OCI-LY1 (cell line): ENCODE data around the gene CPLANE2.

Source experiments
- H2AFZ ChIP-seq: fragments of 200-600 bp; sonication (generic), shearing (Covaris generic); 2 replicates; pipeline ENCODE4 v1.6.0; 2014; ENCODE audit warnings: antibody characterized with exemption, mild to moderate bottlenecking, low read length
- H3F3A ChIP-seq: fragments of 200-600 bp; sonication (generic), shearing (Covaris generic); 2 replicates; pipeline ENCODE4 v1.6.0; 2014; ENCODE audit warnings: mild to moderate bottlenecking, antibody characterized with exemption, low read length, moderate library complexity; ENCODE audit not compliant: insufficient read depth
- H3K27ac ChIP-seq: fragments of 200-600 bp; sonication (generic); 2 replicates; pipeline ENCODE4 v1.5.1; 2014; ENCODE audit warnings: low read length, mixed run types, mild to moderate bottlenecking, low read depth; ENCODE audit not compliant: poor library complexity, severe bottlenecking
- H3K27me3 ChIP-seq: fragments of 200-600 bp; sonication (generic); 2 replicates; pipeline ENCODE4 v1.6.0; 2014; ENCODE audit warnings: antibody characterized with exemption, mild to moderate bottlenecking, low read length, moderate library complexity; ENCODE audit not compliant: insufficient read depth
- H3K36me3 ChIP-seq: fragments of 200-600 bp; sonication (generic); 2 replicates; pipeline ENCODE4 v1.6.1; 2014; ENCODE audit warnings: mild to moderate bottlenecking, antibody characterized with exemption, low read length, moderate library complexity, mixed read lengths; ENCODE audit not compliant: insufficient read depth
- H3K4me1 ChIP-seq: fragments of 200-600 bp; sonication (generic); 2 replicates; pipeline ENCODE4 v1.5.1; 2014; ENCODE audit warnings: mild to moderate bottlenecking, low read length, moderate library complexity; ENCODE audit not compliant: insufficient read depth, severe bottlenecking
- H3K4me2 ChIP-seq: fragments of 200-600 bp; sonication (generic), shearing (Covaris generic); 2 replicates; pipeline ENCODE4 v1.6.1; 2014; ENCODE audit warnings: low read length
- H3K4me3 ChIP-seq: fragments of 200-600 bp; sonication (generic); 2 replicates; pipeline ENCODE4 v1.5.1; 2014; ENCODE audit warnings: low read length, low read depth, mild to moderate bottlenecking, mixed read lengths; ENCODE audit not compliant: poor library complexity, severe bottlenecking
- H3K79me2 ChIP-seq: fragments of 200-600 bp; shearing (Covaris generic); 2 replicates; pipeline ENCODE4 v1.6.1; 2016; ENCODE audit warnings: mixed run types, low read length, mixed read lengths; ENCODE audit not compliant: insufficient read depth
- H3K9ac ChIP-seq: fragments of 200-600 bp; sonication (generic), shearing (Covaris generic); 2 replicates; pipeline ENCODE4 v1.6.1; 2014; ENCODE audit warnings: mild to moderate bottlenecking, low read length, mixed read lengths
- H3K9me2 ChIP-seq: fragments of 200-600 bp; sonication (generic), shearing (Covaris generic); 2 replicates; pipeline ENCODE4 v1.6.1; 2014; ENCODE audit warnings: low read depth, mild to moderate bottlenecking, low read length, mixed read lengths
- H3K9me3 ChIP-seq: fragments of 200-600 bp; shearing (Covaris generic); 2 replicates; pipeline ENCODE4 v1.6.1; 2014; ENCODE audit warnings: low read length, mixed read lengths
- H4K20me1 ChIP-seq: fragments of 200-600 bp; sonication (generic), shearing (Covaris generic); 2 replicates; pipeline ENCODE4 v1.6.0; 2016; ENCODE audit warnings: mild to moderate bottlenecking, low read length; ENCODE audit not compliant: insufficient read depth
- EZH2 ChIP-seq: fragments of 200-600 bp; sonication (generic), shearing (Covaris generic); IDR thresholded peaks from 2 replicates; pipeline ENCODE4 v1.8.0; 2017; ENCODE audit warnings: borderline replicate concordance, mixed run types, mild to moderate bottlenecking, antibody characterized with exemption, low read length, moderate library complexity, mixed read lengths
- TF ChIP-seq, protein P1 (sequence below): fragments of 200-600 bp; sonication (generic), shearing (Covaris generic); IDR thresholded peaks from 2 replicates; pipeline ENCODE4 v1.5.1; 2017; ENCODE audit warnings: mild to moderate bottlenecking, antibody characterized with exemption, low read length, moderate library complexity, mixed read lengths

CPLANE2 gene

DNA sequence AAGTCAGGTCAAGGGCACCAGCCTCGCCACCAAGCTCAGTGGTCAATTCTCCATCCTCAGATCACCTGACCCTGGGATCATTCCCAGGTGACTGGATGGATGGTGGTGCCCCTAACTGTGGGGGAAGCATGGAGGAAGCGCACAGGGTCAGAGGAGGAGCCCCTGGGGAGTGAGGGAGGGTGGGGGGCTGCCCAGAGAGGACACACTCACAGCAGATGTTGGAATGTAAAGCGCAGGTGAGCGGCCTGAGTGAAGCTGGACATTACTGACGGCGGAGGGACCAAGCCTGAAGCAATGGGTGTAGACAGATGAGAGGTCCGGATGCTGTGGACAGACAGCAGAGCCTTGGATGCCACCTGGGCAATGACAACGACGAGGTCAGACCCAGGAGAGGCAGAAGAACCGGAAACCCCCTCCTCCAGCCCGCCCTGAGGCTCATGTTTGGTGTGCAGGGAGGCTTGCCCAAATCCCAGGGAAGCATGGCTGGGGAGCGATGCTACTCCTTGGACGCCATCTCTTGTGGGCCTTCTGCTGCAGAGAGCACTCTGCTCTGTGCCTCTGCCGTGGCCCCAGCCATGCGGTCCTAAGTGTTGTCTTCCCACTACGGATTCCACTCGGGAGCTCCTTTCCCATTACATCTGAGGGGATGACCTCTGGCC, 5.7 kb upstream of the CPLANE2 start:
- no peak overlapping the region for H3K27ac ChIP-seq
- no peaks in the 10 kb centered on the region for H4K20me1 ChIP-seq
- H3K27me3 ChIP-seq: no peaks in the 10 kb centered on the region
- H3K9me2 ChIP-seq: no peaks in the 10 kb centered on the region
- H3K9ac ChIP-seq: no peak overlapping the region
- H3K4me3 ChIP-seq: no peak overlapping the region
- peaks cover 3% of the 10 kb centered on the region for H3K4me1 ChIP-seq
- H3K9me3 ChIP-seq: no peaks in the 10 kb centered on the region
- H3K36me3 ChIP-seq: peaks cover 8% of the 10 kb centered on the region; the same call in 1 of the 2 replicates
- TF ChIP-seq EZH2: no peak
- TF ChIP-seq, protein P1, sequence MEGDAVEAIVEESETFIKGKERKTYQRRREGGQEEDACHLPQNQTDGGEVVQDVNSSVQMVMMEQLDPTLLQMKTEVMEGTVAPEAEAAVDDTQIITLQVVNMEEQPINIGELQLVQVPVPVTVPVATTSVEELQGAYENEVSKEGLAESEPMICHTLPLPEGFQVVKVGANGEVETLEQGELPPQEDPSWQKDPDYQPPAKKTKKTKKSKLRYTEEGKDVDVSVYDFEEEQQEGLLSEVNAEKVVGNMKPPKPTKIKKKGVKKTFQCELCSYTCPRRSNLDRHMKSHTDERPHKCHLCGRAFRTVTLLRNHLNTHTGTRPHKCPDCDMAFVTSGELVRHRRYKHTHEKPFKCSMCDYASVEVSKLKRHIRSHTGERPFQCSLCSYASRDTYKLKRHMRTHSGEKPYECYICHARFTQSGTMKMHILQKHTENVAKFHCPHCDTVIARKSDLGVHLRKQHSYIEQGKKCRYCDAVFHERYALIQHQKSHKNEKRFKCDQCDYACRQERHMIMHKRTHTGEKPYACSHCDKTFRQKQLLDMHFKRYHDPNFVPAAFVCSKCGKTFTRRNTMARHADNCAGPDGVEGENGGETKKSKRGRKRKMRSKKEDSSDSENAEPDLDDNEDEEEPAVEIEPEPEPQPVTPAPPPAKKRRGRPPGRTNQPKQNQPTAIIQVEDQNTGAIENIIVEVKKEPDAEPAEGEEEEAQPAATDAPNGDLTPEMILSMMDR: no peak
- H3F3A ChIP-seq: no peaks in the 10 kb centered on the region
- no peak overlapping the region for H3K4me2 ChIP-seq
- no peak overlapping the region for H2AFZ ChIP-seq
- H3K79me2 ChIP-seq: no peaks in the 10 kb centered on the region

DNA sequence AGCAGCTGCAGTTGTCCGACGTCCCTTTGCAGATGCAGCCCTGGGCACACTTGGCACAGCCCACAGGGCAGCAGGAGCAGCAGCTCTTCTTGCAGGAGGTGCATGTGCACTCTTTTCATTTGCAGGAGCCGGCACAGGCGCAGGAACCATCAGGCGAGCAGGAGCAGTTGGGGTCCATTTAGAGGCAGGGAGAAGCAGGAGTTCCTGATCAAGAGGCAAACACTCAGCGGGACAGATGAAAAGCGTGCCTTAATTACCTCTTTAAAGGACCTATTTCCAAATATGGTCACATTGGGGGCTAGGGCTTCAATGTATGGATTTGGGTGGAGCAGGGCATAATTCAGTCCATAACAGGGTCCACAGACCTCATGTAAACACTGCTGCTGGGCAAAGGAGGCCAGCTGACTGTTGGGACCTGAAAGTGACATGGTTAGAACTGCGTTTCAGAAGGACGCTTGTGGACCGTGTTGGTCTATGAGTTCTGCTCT, 4.3 kb upstream of the CPLANE2 start:
- Histone ChIP-seq H3F3A (no peaks in the 10 kb centered on the region), H3K4me1 (peaks cover 11% of the 10 kb centered on the region), H4K20me1 (no peaks in the 10 kb centered on the region), H3K9me3 (no peaks in the 10 kb centered on the region), H3K79me2 (no peaks in the 10 kb centered on the region), H3K36me3 (no peaks in the 10 kb centered on the region), H3K9ac (no peak overlapping the region), H3K4me2 (no peak overlapping the region), H3K9me2 (no peaks in the 10 kb centered on the region), H3K27ac (no peak overlapping the region), H2AFZ (no peak overlapping the region), H3K4me3 (no peak overlapping the region), H3K27me3 (no peaks in the 10 kb centered on the region)
- no peak for TF ChIP-seq EZH2
- TF ChIP-seq, protein P1: no peak

DNA sequence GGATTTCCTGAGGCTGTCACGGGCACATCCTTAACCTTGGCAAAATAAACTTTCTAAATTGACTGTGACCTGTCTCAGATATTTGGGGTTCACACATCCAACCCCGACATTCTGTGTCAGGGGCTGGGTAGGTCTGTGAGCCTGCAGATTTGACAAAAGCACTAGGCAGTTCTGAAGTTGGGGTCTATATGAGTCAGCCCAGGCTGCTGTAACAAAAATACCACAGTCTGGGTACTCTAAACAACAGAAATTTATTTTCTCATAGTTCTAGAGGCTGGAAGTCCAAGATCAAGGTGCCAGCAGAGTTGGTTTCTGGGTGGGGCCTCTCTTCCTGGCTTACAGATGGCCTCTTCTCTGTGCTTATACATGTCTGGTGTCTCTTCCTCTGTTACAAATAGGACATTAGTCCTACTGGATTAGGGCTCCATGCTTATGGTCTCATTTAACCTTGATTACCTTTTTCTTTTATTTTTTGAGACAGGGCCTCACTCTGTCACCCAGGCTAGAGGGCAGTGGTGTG, 3.0 kb upstream of the CPLANE2 start:
- Histone ChIP-seq H2AFZ (no peak overlapping the region), H3K9me2 (no peaks in the 10 kb centered on the region), H3K4me2 (no peak overlapping the region), H3K27ac (no peak overlapping the region), H3F3A (no peaks in the 10 kb centered on the region), H3K4me3 (no peak overlapping the region), H3K9me3 (no peaks in the 10 kb centered on the region), H4K20me1 (no peaks in the 10 kb centered on the region), H3K9ac (no peak overlapping the region), H3K4me1 (peaks cover 22% of the 10 kb centered on the region), H3K79me2 (no peaks in the 10 kb centered on the region), H3K27me3 (no peaks in the 10 kb centered on the region), H3K36me3 (no peaks in the 10 kb centered on the region)
- no peak for TF ChIP-seq EZH2
- TF ChIP-seq, protein P1: no peak
